ENCODE measurements around the gene FCER1A.
"Not testable (repeated sequence)": the region's sequence is repeated elsewhere in the genome, so short reads cannot be mapped to it uniquely, and the experiment has no call there.

The FCER1A gene

GRCh38 chr1:159302095-159302494 lies at the start of gene FCER1A:
Gene FCER1A (plus strand): TSS chr1:159302336. CDS start chr1:159302365, 29 bp downstream.
- no peak for DNase-seq (ENCODE audit: low read depth in 3 of 3)

DNA sequence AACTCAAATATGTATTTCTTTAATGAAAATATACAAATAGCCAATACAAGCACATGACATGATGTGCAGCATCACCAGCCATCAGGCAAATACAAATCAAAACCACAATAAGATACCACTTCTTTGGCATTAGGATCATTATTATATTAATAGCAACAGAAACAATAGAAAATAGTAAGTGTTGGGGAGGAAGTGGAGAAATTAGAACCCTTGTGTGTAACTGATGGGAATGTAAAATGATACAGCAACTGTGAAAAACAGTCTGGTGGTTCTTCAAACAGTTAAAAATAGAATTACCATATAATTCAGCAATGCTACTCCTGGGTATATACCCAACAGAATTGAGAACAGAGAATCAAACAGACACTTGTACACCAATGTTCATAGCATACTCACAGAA lies 40.8 kb upstream of the FCER1A start:
- no peak for DNase-seq (ENCODE audit: low read depth in 3 of 3)

- DNase-seq (ENCODE audit: low read depth in 3 of 3) = no peak
Measured at GRCh38 chr1:159261721-159262494, 40.2 kb upstream of the FCER1A start.

DNA sequence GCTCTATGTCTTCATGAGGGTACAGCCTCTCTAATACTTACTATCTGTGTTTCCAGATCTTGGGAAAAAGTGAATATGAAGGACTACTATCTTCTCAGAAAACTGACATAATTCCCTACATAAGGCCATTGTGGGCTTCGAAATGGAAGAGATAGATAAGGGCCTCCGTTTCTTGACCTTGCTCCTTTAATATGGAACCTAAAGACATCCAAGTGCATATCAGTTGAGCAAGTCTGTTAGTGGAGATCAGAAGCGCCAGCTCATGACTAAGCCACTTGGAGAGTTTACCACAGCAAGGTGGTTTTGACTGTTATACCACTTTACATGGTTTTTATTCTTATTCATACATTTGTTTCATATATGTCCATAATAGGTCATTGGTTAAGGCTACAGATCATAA lies 35.3 kb upstream of the FCER1A start:
- no peak for DNase-seq (ENCODE audit: low read depth in 3 of 3)

DNA sequence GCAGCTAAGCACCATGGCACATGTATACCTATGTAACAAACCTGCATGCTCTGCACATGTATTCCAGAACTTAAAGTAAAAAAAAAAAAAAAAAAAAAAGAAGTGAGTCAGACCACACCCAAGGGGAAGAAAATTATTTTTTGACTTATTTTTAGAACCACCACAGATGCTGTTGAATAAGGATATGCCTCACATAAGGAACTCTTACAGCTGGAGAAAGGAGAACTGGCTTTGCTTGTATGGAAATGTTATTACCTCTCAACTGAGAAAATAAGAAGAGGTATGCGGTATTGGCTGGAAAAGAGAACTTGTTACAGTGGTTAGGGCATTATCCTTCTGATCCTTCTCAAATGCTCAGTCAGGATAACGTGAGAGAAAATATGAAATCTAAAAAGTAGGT lies 27.5 kb upstream of the FCER1A start:
- no peak for DNase-seq (ENCODE audit: low read depth in 3 of 3)

DNA sequence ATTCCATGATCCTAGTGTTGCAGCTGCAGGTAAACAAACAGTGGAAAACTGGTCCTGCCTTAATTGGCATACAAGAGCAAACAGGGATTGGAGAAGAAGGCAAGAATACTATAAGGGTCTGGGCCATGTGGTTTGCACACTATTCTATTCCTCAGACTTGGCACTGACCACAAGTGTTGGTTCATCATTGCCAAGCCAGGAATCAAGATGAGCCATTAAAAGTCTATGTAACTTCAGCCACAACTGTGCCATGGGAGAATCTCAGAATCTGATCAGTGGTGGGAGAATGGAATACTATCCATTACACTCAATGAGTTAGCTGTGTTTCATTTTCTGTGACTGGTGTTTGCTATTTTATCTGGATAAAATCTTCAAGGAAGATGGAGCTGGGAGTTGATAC lies 26.2 kb upstream of the FCER1A start:
- no peak for DNase-seq (ENCODE audit: low read depth in 3 of 3)

DNA sequence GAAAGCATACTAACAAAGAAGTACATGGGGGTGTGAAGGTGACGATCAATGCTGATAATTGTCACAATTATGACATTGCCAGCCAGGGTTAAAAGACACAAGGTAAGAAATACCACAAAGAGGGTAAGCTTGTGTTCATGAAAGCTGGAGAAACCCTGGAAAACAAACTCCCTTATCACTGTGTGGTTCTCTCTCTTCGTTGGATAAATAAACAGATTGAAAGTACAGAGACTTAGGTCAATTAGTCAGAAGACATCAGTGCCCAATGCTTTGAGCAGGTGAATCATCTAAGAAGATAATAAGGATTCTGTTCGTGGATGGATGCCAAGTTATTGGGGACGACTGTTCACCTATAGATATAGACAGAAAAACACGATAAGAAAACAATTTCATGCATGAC lies 22.4 kb upstream of the FCER1A start:
- no peak for DNase-seq (ENCODE audit: low read depth in 3 of 3)

DNA sequence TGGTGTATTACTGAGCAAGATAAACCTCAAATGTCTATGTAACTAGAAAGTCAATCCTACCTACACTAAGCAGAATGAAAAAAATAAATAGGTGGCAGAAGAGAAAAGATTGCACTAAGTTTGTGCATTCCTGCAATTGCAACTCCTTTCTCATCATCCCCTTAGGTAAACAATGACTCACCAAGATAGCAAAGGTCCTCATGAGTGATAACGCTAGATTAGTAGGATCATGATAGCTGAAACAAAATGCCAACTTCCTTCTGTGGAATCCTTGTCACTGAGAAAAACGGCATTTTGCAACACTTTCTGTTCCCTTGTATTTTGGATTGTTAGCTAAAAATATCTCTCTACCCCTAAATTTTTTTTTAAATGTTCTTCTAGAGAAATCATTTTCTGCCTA lies 20.0 kb upstream of the FCER1A start:
- DNase-seq (ENCODE audit: low read depth in 3 of 3) = no peak

DNA sequence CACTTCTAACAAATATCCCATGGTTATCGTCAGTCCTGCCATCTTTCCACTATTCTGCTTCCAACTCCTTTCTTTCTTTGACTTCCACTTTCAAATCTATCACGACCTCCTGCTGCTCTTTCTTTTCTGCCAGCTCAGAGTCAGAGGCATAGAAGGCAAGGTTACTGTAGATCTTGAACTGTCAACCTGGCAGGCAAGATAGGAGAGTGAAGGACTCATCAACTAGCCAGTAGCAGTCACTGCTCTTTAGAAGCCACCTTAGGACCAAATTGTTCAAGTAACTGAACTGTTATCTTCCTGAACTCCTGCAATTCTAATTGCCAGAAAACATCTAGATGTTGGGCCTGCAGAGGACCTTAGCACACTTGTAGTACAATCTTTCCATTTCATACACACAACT lies 13.1 kb upstream of the FCER1A start:
- no peak for DNase-seq (ENCODE audit: low read depth in 3 of 3)

DNA sequence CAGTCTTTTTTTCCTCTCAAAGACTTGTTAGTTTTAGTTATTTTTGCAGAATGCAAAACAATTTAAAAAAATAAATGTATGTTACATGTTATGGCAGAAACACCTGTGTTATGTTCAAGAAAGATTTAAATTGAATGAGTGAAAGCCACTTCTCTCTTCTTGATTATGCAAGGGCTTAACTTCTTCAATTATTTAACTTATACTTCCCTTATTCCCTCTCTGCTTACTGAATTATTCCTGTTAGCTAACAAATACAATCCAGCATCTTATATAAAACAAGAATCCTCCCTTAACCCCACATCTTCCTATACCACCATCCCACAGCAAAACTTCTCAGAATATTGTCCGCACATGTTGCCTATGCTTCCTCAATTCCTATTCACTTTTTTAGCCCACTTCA lies 10.7 kb upstream of the FCER1A start:
- DNase-seq (ENCODE audit: low read depth in 3 of 3) = no peak

DNA sequence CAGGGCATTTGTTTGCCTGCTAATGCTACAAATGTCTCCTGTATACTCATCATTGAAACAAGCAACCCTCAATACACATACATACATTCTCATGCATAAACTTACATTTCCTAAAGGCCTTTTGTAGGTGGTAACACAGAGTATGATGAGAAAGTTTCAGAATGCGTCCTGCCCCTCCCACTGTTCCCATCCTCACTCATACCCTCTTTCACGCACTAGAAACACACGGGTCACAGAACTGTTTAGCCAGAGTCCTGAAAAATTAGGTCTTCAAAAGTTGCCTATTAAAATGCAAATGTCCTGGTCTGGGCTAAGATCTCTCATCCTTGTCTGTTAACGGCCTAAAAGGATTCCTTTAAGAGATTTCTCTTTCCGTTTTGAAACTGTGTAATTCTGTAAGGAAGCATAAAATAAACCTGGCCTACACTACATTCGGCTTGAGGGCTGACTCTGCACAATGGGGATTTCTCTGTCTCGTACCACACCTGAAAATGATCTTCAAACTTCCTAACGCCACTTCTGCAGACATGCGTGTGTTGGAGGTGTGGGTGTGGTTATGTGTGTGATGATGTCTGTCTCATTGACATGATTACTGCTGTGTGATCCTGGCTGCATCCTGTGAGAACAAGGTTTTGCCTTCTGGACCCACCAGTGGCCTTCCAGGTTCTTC lies 5.3 kb upstream of the FCER1A start:
- no peak for DNase-seq (ENCODE audit: low read depth in 3 of 3)

DNA sequence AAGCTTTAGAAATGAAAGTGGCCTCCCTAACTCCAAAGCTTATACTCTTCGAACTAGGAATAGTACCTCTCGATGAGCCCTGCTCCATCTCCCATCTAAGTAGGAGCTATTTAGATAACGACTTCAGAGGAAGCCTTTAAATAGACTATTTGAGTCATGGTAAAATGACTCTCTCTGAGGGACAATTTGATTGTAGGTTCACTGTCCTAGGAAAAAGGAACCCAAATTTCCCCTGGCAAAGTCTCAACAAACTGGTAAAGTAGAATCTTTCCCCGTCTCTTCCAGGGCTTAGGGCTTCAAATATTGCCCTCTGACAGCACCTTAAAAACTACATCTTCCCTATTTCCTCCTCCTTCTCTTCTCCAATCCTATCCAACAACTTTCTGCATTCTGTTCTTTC lies 2.0 kb upstream of the FCER1A start:
- no peak for DNase-seq (ENCODE audit: low read depth in 3 of 3)

GRCh38 chr1:159307346-159308020 lies 5.3 kb downstream of the FCER1A start:
- no peak for DNase-seq (ENCODE audit: low read depth in 3 of 3)

- no peak for DNase-seq (ENCODE audit: low read depth in 3 of 3)
Measured at GRCh38 chr1:159311679-159312078, 9.5 kb downstream of the FCER1A start.

DNA sequence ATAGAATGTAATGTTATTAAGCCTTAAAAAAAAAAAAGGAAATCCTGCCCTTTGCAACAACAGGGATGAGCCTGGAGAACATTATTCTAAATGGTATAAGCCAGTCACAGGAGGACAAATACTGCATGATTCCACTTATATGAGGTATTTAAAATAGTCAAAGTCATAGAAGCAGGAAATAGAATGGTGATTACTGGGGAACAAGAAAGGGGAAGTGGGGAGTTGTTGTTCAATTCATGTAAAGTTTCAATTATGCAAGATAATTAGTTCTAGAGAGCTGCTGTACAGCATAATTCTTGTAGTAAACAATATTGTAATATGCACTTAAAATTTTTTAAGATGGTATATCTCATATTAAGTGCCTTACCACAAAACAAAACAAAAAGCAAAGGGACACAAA lies 13.2 kb downstream of the FCER1A start:
- DNase-seq (ENCODE audit: low read depth in 3 of 3) = no peak

DNA sequence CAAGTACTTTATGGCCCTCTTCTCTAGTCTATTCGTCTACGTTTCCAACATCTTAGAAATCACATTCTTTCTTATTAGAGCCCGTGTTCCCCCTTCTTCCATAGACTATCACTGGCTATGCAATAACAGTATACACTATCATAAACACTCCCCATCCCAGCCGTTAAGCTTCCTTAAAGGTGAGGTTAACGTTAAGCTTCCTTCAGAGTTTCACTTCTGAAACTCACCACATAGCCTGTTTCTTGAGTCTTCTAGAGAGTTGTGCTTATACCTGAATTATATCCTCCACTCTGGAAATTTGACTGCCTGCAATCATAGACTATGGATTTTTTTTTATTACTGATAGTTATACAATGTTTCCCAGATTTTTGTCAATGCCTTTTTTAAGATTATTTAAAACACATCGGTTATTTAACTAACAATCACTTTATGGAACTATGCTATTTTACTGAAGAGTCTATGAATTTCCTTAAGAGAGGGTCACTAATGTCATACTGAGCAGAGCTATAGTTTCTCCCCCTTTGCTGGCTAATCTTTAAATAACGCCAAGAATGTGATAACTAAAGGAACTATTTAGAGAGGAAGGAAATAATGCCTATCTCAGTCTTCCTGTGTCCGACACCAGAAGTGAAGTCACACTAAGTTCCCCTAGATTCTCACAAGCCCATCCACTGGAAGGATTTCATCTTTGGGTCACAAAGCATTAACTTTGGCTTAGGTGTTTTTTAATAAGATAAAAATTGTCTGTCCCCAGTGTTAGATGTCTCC lies 16.8 kb downstream of the FCER1A start:
- no peak for DNase-seq (ENCODE audit: low read depth in 3 of 3)

DNA sequence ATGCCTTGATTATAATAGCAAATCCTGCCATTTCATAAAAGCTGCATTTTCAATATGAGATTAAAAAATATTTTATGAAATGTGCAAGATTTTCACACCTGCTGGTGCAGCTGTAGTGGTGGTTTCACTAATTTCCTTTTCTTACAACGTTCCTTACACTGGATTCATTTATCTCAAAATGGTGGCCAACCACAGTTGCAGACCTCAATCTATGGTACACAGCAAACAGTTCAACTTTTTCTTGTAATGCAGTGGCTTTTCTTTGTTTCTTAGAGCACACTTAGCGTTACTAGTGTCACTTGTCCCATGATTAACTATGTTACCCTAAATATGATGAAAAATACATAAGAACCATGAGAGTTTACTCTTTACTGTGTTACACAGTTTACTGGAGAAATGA lies 32.7 kb downstream of the FCER1A start:
- DNase-seq (ENCODE audit: low read depth in 3 of 3) = no peak

GRCh38 chr1:159338018-159338417 lies 35.9 kb downstream of the FCER1A start:
- DNase-seq (ENCODE audit: low read depth in 3 of 3) = no peak

DNA sequence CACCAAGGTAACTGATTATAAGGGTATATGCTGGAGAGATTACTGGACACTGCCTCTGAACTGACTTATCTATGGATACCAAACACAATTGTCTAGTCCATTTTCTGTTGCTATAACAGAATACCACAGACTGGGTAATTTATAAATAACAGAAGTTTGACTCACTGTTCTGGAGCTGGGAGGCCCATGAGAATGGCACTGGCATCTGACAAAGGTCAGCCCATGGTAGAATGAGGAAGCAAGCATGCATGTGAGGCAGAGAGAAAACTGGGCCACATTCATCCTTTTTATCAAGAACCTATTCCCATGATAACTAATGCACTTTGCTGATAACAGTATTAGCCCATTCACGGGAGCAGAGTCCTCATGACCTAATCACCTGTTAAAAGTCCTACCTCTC lies 37.4 kb downstream of the FCER1A start:
- DNase-seq (ENCODE audit: low read depth in 3 of 3) = no peak

- DNase-seq (ENCODE audit: low read depth in 3 of 3) = no peak
Measured at GRCh38 chr1:159341736-159342135, 39.6 kb downstream of the FCER1A start.

- no peak for DNase-seq (ENCODE audit: low read depth in 3 of 3)
Measured at GRCh38 chr1:159342761-159343425, 40.8 kb downstream of the FCER1A start.

DNA sequence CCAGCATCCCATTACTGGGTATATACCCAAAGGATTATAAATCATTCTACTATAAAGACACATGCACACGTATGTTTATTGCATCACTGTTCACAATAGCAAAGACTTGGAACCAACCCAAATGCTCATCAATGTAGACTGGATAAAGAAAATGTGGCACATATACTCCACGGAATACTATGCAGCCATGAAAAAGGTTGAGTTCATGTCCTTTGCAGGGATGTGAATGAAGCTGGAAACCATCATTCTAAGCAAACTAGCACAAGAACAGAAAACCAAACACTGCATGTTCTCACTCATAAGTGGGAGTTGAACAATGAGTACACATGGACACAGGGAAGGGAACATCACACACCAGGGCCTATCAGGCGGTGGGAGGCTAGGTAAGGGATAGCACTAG lies 47.2 kb downstream of the FCER1A start:
- not testable (repeated sequence) for DNase-seq (ENCODE audit: low read depth in 3 of 3)

Data from stimulated activated CD4-positive, alpha-beta T cell treated with anti-CD3 and anti-CD28 coated beads, TNF-alpha, amount 100 ng/mL, for 24 hours (primary cell).